Caco-2 (cell line): Measurements from ENCODE around the gene STOML3. TPM values are rescaled to one million over a fixed set of nuclear protein-coding genes. Genes with fewer than 3 reads are reported as not detected.
A peak's percentile ranks its signal among the peaks of the same experiment; 100 is the strongest.

ENCODE experiments used
- BruUV-seq: library from RNA; stranded (reverse); fragments of 400-500 nt; replicated peaks from 2 replicates; lab custom pipeline; 2021; lab: Mats Ljungman, UMichigan
- CTCF ChIA-PET: fragments of 300-600 bp; sonication (Branson Sonifier 250); formaldehyde crosslinking; loops from one replicate; lab custom pipeline; 2022; ENCODE audit warnings: antibody characterized with exemption; lab: Charles Lee
- POLR2A ChIA-PET: fragments of 300-600 bp; sonication (Branson Sonifier 250); formaldehyde crosslinking; loops from one replicate; lab custom pipeline; 2022; ENCODE audit warnings: antibody characterized with exemption; lab: Charles Lee
- DNase-seq, 2 experiments: peaks; one replicate each; pipeline versions ENCODE4 v3.0.0 to v3.0.0-alpha.2; 2020 to 2022
- H3K27me3 ChIP-seq: replicated peaks from 2 replicates; pipeline ENCODE4 v1.6.0; 2011; ENCODE audit warnings: low read length; ENCODE audit not compliant: control insufficient read depth, insufficient read depth
- H3K36me3 ChIP-seq: 2 replicates; pipeline ENCODE4 v1.5.1; 2011; ENCODE audit warnings: low read length; ENCODE audit not compliant: control insufficient read depth, insufficient read depth
- H3K4me1 ChIP-seq: fragments of 250-450 bp; sonication (Bioruptor Pico); 2 replicates; pipeline ENCODE4 v1.5.1; 2020; ENCODE audit warnings: mild to moderate bottlenecking
- H3K4me3 ChIP-seq: 2 replicates; pipeline ENCODE4 v1.5.1; 2011; ENCODE audit warnings: low read depth, mild to moderate bottlenecking, control low read depth, low read length
- H3K9me3 ChIP-seq: fragments of 250-450 bp; sonication (Bioruptor Pico); 2 replicates; pipeline ENCODE4 v1.5.1; 2020; ENCODE audit warnings: mild to moderate bottlenecking, moderate library complexity
- H3K27ac Mint-ChIP-seq: one replicate; pipeline ENCODE4 v1.8.0; 2022; ENCODE audit warnings: mixed read lengths; ENCODE audit not compliant: unreplicated experiment
- H3K27me3 Mint-ChIP-seq: one replicate; pipeline ENCODE4 v1.8.0; 2022; ENCODE audit warnings: mixed read lengths; ENCODE audit not compliant: insufficient read depth, unreplicated experiment
- H3K36me3 Mint-ChIP-seq: one replicate; pipeline ENCODE4 v1.8.0; 2022; ENCODE audit warnings: mild to moderate bottlenecking, mixed read lengths; ENCODE audit not compliant: insufficient read depth, unreplicated experiment
- H3K4me1 Mint-ChIP-seq: one replicate; pipeline ENCODE4 v1.8.0; 2022; ENCODE audit warnings: low read depth, mixed read lengths; ENCODE audit not compliant: unreplicated experiment
- H3K4me3 Mint-ChIP-seq: one replicate; pipeline ENCODE4 v1.8.0; 2022; ENCODE audit warnings: mild to moderate bottlenecking, moderate library complexity, mixed read lengths; ENCODE audit not compliant: unreplicated experiment
- H3K9me3 Mint-ChIP-seq: one replicate; pipeline ENCODE4 v1.8.0; 2022; ENCODE audit warnings: mixed read lengths; ENCODE audit not compliant: unreplicated experiment
- CTCF ChIP-seq, 2 experiments: fragments of 200-600 bp in 1 of 2; IDR thresholded peaks; 1 replicate in 1 of 2; 2 replicates in 1 of 2; pipeline versions ENCODE4 v1.5.1 to v1.8.0; 2011 to 2022; ENCODE audit warnings: antibody characterized with exemption in 1 of 2, control low read depth in 1 of 2, inconsistent platforms in 1 of 2, low read depth in 1 of 2, low read length in 1 of 2, mild to moderate bottlenecking in 1 of 2, moderate library complexity in 1 of 2; ENCODE audit not compliant: insufficient read depth in 1 of 2, severe bottlenecking in 1 of 2, unreplicated experiment in 1 of 2
- intact Hi-C: fragments of 100-400 bp; cut with micrococcal nuclease; formaldehyde crosslinking; loops from one replicate; pipeline ENCODE4 v1.10.0; 2022; ENCODE audit not compliant: unreplicated experiment
- total RNA-seq: library from RNA; stranded (reverse); gene quantifications from 2 replicates; pipeline ENCODE4 v1.2.3, GENCODE V29; 2022

The STOML3 gene
- total RNA-seq, 1 experiment from 2014 or later, result 0.43 TPM

GRCh38 chr13:39023761-39024160 lies 33.1 kb upstream of the STOML3 start:
- no peaks in the 10 kb centered on the region for H3K9me3 ChIP-seq
- Mint-ChIP-seq H3K4me3 (peak overlapping the region; percentile 34), H3K9me3 (no peaks in the 10 kb centered on the region), H3K36me3 (peaks cover 60% of the 10 kb centered on the region), H3K27ac (peak overlapping the region; percentile 82), H3K27me3 (no peaks in the 10 kb centered on the region), H3K4me1 (peaks cover 26% of the 10 kb centered on the region)
- ChIA-PET CTCF (interaction anchor here (0.6 to 1.1 kb wide), 2 partner anchors 14 to 919 kb away, joined by 4 to 5 read pairs; partner anchors contain the start of gene PROSER1), POLR2A (interaction anchor here (2.0 kb wide), 1 partner anchor 14 kb away, joined by 11 read pairs; the partner anchor contains the start of genes NHLRC3 and PROSER1)
- H3K36me3 ChIP-seq, result peaks cover 6% of the 10 kb centered on the region
- no peak overlapping the region for H3K4me3 ChIP-seq
- intact Hi-C loops, result loop anchor here (1.0 to 5.0 kb wide), 2 partner anchors 15 to 336 kb away; partner anchors contain the start of genes FREM2, NHLRC3 and PROSER1
- no peaks in the 10 kb centered on the region for H3K27me3 ChIP-seq
- no peak for TF ChIP-seq CTCF (IDR thresholded peaks at IDR 0.05; ENCODE audit: insufficient read depth in 1 of 2, low read depth in 1 of 2, low read length in 1 of 2, severe bottlenecking in 1 of 2, unreplicated experiment in 1 of 2)
- BruUV-seq, result no TSS peak
- peak; percentile 83 to 87 for DNase-seq
- peaks cover 35% of the 10 kb centered on the region for H3K4me1 ChIP-seq

GRCh38 chr13:39023316-39023715 lies 32.7 kb upstream of the STOML3 start:
- POLR2A ChIA-PET, result interaction anchor here (2.0 kb wide), 1 partner anchor 14 kb away, joined by 11 read pairs; the partner anchor contains the start of genes NHLRC3 and PROSER1
- no peak for TF ChIP-seq CTCF (IDR thresholded peaks at IDR 0.05; ENCODE audit: insufficient read depth in 1 of 2, low read depth in 1 of 2, low read length in 1 of 2, severe bottlenecking in 1 of 2, unreplicated experiment in 1 of 2)
- Mint-ChIP-seq H3K27me3 (no peaks in the 10 kb centered on the region), H3K4me1 (peaks cover 26% of the 10 kb centered on the region), H3K27ac (peak overlapping the region; percentile 82), H3K36me3 (peaks cover 63% of the 10 kb centered on the region), H3K9me3 (no peaks in the 10 kb centered on the region), H3K4me3 (peak overlapping the region; percentile 34)
- peaks cover 35% of the 10 kb centered on the region for H3K4me1 ChIP-seq
- DNase-seq, result peak in 1 of 2 experiments; percentile 52
- H3K4me3 ChIP-seq, result no peak overlapping the region
- peaks cover 6% of the 10 kb centered on the region for H3K36me3 ChIP-seq
- no peaks in the 10 kb centered on the region for H3K27me3 ChIP-seq
- no TSS peak for BruUV-seq
- CTCF ChIA-PET, result interaction anchor here (0.6 to 1.1 kb wide), 2 partner anchors 14 to 920 kb away, joined by 4 to 5 read pairs; partner anchors contain the start of gene PROSER1
- intact Hi-C loops, result loop anchor here (1.0 to 5.0 kb wide), 2 partner anchors 15 to 336 kb away; partner anchors contain the start of genes FREM2, NHLRC3 and PROSER1
- no peaks in the 10 kb centered on the region for H3K9me3 ChIP-seq

- Mint-ChIP-seq H3K4me1 (peaks cover 26% of the 10 kb centered on the region), H3K36me3 (peaks cover 68% of the 10 kb centered on the region), H3K27ac (no peak overlapping the region), H3K9me3 (no peaks in the 10 kb centered on the region), H3K4me3 (no peak overlapping the region), H3K27me3 (no peaks in the 10 kb centered on the region)
- Histone ChIP-seq H3K27me3 (no peaks in the 10 kb centered on the region), H3K4me3 (no peak overlapping the region), H3K36me3 (peaks cover 4% of the 10 kb centered on the region), H3K4me1 (peaks cover 35% of the 10 kb centered on the region), H3K9me3 (no peaks in the 10 kb centered on the region)
- intact Hi-C loops, result loop anchor here (5.0 kb wide), 1 partner anchor 334 kb away; the partner anchor contains the start of gene FREM2
- ChIA-PET POLR2A (no interaction called here), CTCF (no interaction called here)
- no peak for DNase-seq
- BruUV-seq, result no TSS peak
- no peak for TF ChIP-seq CTCF (IDR thresholded peaks at IDR 0.05; ENCODE audit: insufficient read depth in 1 of 2, low read depth in 1 of 2, low read length in 1 of 2, severe bottlenecking in 1 of 2, unreplicated experiment in 1 of 2)
These were observed 30.3 kb upstream of the STOML3 start for GRCh38 chr13:39020853-39021462.
